HG03139 (cell line): ENCODE measurements around the gene NPIPA8.
"Not testable (repeated sequence)": the region's sequence is repeated elsewhere in the genome, so short reads cannot be mapped to it uniquely, and the experiment has no call there.

Experiments used
- ATAC-seq: cut with Tn5 transposase; IDR thresholded peaks from one replicate; pipeline ENCODE4 v1.9.1; 2021; ENCODE audit not compliant: unreplicated experiment

The NPIPA8 gene

GRCh38 chr16:18336636-18337035 is at the start of gene NPIPA8:
Gene NPIPA8 (minus strand): TSS chr16:18336736. CDS start chr16:18332662, 4,074 bp downstream.
- not testable (repeated sequence) for ATAC-seq

- ATAC-seq = not testable (repeated sequence)
Measured at GRCh38 chr16:18385285-18385684, 48.7 kb upstream of the NPIPA8 start.

GRCh38 chr16:18384869-18385268 is 48.3 kb upstream of the NPIPA8 start:
- ATAC-seq = not testable (repeated sequence)

GRCh38 chr16:18384098-18384636 is 47.6 kb upstream of the NPIPA8 start:
- ATAC-seq = not testable (repeated sequence)

- ATAC-seq = not testable (repeated sequence)
Measured at GRCh38 chr16:18382696-18383095, 46.2 kb upstream of the NPIPA8 start.

GRCh38 chr16:18347742-18348141 is 11.2 kb upstream of the NPIPA8 start:
- not testable (repeated sequence) for ATAC-seq

GRCh38 chr16:18346993-18347392 is 10.5 kb upstream of the NPIPA8 start:
- not testable (repeated sequence) for ATAC-seq

- ATAC-seq = not testable (repeated sequence)
Measured at GRCh38 chr16:18344634-18345033, 8.1 kb upstream of the NPIPA8 start.

- not testable (repeated sequence) for ATAC-seq
Measured at GRCh38 chr16:18341986-18342385, 5.5 kb upstream of the NPIPA8 start.

GRCh38 chr16:18341417-18341960 is 5.0 kb upstream of the NPIPA8 start:
- ATAC-seq = not testable (repeated sequence)

GRCh38 chr16:18339210-18339609 is 2.7 kb upstream of the NPIPA8 start:
- not testable (repeated sequence) for ATAC-seq

- ATAC-seq = not testable (repeated sequence)
Measured at GRCh38 chr16:18311811-18312210, 24.7 kb downstream of the NPIPA8 start.

- not testable (repeated sequence) for ATAC-seq
Measured at GRCh38 chr16:18309159-18309558, 27.4 kb downstream of the NPIPA8 start.

- ATAC-seq = not testable (repeated sequence)
Measured at GRCh38 chr16:18307241-18307640, 29.3 kb downstream of the NPIPA8 start.

- not testable (repeated sequence) for ATAC-seq
Measured at GRCh38 chr16:18306066-18306465, 30.5 kb downstream of the NPIPA8 start.

- not testable (repeated sequence) for ATAC-seq
Measured at GRCh38 chr16:18303059-18303706, 33.4 kb downstream of the NPIPA8 start.

- ATAC-seq = not testable (repeated sequence)
Measured at GRCh38 chr16:18297714-18298113, 38.8 kb downstream of the NPIPA8 start.

- not testable (repeated sequence) for ATAC-seq
Measured at GRCh38 chr16:18296931-18297330, 39.6 kb downstream of the NPIPA8 start.

- not testable (repeated sequence) for ATAC-seq
Measured at GRCh38 chr16:18294371-18294770, 42.2 kb downstream of the NPIPA8 start.

GRCh38 chr16:18293337-18293956 is 43.1 kb downstream of the NPIPA8 start:
- ATAC-seq = not testable (repeated sequence)

- not testable (repeated sequence) for ATAC-seq
Measured at GRCh38 chr16:18290959-18291358, 45.6 kb downstream of the NPIPA8 start.

- ATAC-seq = not testable (repeated sequence)
Measured at GRCh38 chr16:18286342-18286741, 50.2 kb downstream of the NPIPA8 start.
